ENCODE data around the gene PPME1. TPM values are rescaled to one million over a fixed set of nuclear protein-coding genes. Genes with fewer than 3 reads are reported as not detected.

The PPME1 gene
- total and polyA plus RNA-seq, 2 of the 4 experiments (the other 2 are of a cell fraction), result 42.3 to 89.5 TPM

DNA sequence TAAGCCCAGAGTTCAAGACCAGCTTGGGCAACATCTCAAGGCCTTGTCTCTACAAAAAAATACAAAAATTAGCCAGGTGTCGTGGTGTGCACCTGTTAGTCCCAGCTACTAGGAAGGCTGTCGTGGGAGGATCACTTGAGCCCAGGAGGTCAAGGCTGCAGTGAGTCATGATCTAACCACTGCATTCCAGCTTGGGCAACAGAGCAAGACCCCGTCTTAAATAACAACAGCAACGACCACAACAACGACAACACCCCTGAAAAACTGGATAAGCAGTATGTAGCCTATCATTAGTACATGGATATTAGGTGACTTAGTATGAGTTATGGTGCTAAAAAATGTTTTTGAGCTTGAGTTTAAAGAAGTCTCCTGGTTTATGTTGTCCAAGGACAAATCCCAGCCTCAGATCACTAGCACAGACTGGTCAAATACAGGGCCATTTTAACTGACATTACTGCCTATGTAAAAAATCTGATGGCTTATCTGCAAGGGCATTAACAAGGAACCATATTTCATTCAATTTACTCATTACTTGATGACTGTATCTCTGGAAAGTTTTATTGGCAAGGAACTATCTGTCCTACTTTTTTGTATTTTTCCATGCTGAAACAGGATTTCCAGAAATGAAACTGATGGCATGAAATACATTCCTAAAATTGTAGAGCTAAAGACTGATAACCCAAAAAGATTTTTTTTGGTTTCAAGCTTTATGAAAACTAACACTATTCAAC, 23.7 kb upstream of the PPME1 start:
- Histone ChIP-seq H3K9me1 (ENCODE audit: insufficient read depth, low read length) (peaks cover 6% of the 10 kb centered on the region; the same call in 1 of the 2 replicates), H3K4me2 (ENCODE audit: low read depth, low read length) (no peak overlapping the region)
- in situ Hi-C loops (cut with MboI; ENCODE audit: low sequenced_read_pairs), result no loop called here
- TF ChIP-seq, protein P1, sequence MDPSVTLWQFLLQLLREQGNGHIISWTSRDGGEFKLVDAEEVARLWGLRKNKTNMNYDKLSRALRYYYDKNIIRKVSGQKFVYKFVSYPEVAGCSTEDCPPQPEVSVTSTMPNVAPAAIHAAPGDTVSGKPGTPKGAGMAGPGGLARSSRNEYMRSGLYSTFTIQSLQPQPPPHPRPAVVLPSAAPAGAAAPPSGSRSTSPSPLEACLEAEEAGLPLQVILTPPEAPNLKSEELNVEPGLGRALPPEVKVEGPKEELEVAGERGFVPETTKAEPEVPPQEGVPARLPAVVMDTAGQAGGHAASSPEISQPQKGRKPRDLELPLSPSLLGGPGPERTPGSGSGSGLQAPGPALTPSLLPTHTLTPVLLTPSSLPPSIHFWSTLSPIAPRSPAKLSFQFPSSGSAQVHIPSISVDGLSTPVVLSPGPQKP (IDR thresholded peaks at IDR 0.05; ENCODE audit: borderline replicate concordance, low read depth, low read length), result no peak
- TF ChIP-seq MXI1 (IDR thresholded peaks at IDR 0.05; ENCODE audit: borderline replicate concordance, low read depth, low read length) (no peak), CHD1 (IDR thresholded peaks at IDR 0.05; ENCODE audit: low read depth, low read length) (no peak), SMC3 (IDR thresholded peaks at IDR 0.05; ENCODE audit: low read depth, low read length) (no peak), MAFK (IDR thresholded peaks at IDR 0.05; ENCODE audit: low read depth, low read length) (no peak), CEBPB (IDR thresholded peaks at IDR 0.05; ENCODE audit: low read depth, low read length) (no peak), NFE2L2 (IDR thresholded peaks at IDR 0.05; ENCODE audit: low read depth, low read length) (no peak), POLR2A (IDR thresholded peaks at IDR 0.05; ENCODE audit: low read depth, low read length) (no peak), RCOR1 (IDR thresholded peaks at IDR 0.05; ENCODE audit: insufficient replicate concordance, low read length) (no peak), FOS (IDR thresholded peaks at IDR 0.05; ENCODE audit: low read depth, low read length) (no peak), BHLHE40 (IDR thresholded peaks at IDR 0.05; ENCODE audit: low read depth, low read length) (no peak), MAZ (IDR thresholded peaks at IDR 0.05; ENCODE audit: borderline replicate concordance, low read depth, low read length) (no peak)
- TF ChIP-seq, protein P2, sequence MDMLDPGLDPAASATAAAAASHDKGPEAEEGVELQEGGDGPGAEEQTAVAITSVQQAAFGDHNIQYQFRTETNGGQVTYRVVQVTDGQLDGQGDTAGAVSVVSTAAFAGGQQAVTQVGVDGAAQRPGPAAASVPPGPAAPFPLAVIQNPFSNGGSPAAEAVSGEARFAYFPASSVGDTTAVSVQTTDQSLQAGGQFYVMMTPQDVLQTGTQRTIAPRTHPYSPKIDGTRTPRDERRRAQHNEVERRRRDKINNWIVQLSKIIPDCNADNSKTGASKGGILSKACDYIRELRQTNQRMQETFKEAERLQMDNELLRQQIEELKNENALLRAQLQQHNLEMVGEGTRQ (IDR thresholded peaks at IDR 0.05; ENCODE audit: low read depth, low read length), result no peak
- TF ChIP-seq, protein P3, sequence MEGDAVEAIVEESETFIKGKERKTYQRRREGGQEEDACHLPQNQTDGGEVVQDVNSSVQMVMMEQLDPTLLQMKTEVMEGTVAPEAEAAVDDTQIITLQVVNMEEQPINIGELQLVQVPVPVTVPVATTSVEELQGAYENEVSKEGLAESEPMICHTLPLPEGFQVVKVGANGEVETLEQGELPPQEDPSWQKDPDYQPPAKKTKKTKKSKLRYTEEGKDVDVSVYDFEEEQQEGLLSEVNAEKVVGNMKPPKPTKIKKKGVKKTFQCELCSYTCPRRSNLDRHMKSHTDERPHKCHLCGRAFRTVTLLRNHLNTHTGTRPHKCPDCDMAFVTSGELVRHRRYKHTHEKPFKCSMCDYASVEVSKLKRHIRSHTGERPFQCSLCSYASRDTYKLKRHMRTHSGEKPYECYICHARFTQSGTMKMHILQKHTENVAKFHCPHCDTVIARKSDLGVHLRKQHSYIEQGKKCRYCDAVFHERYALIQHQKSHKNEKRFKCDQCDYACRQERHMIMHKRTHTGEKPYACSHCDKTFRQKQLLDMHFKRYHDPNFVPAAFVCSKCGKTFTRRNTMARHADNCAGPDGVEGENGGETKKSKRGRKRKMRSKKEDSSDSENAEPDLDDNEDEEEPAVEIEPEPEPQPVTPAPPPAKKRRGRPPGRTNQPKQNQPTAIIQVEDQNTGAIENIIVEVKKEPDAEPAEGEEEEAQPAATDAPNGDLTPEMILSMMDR (conservative IDR thresholded peaks at IDR 0.05; ENCODE audit: low read depth, low read length), result no peak

More for the DNA sequence above, 23.7 kb upstream of the PPME1 start:
- 100% methylated on average over 2 of the region's 5 CpGs; no CpG with 5 or more reads in 1 of the 2 experiments for WGBS, 2 experiments (ENCODE audit: extremely low coverage in 2 of 2, insufficient read length in 1 of 2)
- intact Hi-C loops (cut with micrococcal nuclease), result no loop called here
- H3K4ac ChIP-seq (ENCODE audit: low read depth, low read length), result no peak overlapping the region
- peak overlapping the region; percentile 42 for H2BK5ac ChIP-seq (ENCODE audit: low read depth, low read length, poor library complexity, severe bottlenecking)
- H4K5ac ChIP-seq (ENCODE audit: low read depth, low read length), result no peak overlapping the region
- peak overlapping the region; percentile 75; the same call in 1 of the 2 replicates for H2AK5ac ChIP-seq (ENCODE audit: low read depth, low read length)
- H2AFZ ChIP-seq (replicated peaks; ENCODE audit: low read length, poor library complexity), result no peak overlapping the region
- H3K18ac ChIP-seq (ENCODE audit: low read depth, low read length), result no peak overlapping the region
- peaks cover 13 to 18% of the 10 kb centered on the region in 2 experiments; a peak in 2 of 4 replicates for H3K79me1 ChIP-seq (ENCODE audit: low read depth in 1 of 2, low read length in 2 of 2)
- H4K8ac ChIP-seq (ENCODE audit: low read depth in 2 of 2, low read length in 2 of 2), result no peak overlapping the region
- peak overlapping the region; percentile 30; the same call in 2 of the 3 replicates for H2BK15ac ChIP-seq (ENCODE audit: low read depth, low read length)
- no peaks in the 10 kb centered on the region; the same call in 1 of the 2 replicates for H3K36me3 ChIP-seq (ENCODE audit: control insufficient read depth, insufficient read depth, low read length)
- no peak overlapping the region for H3K56ac ChIP-seq (ENCODE audit: extremely low read depth, insufficient read depth, low read length)
- no peak overlapping the region for H3K27ac ChIP-seq (ENCODE audit: insufficient read depth, low read length)
- H3K9me3 ChIP-seq (ENCODE audit: control insufficient read depth, insufficient read depth, low read length), result no peaks in the 10 kb centered on the region; the same call in 1 of the 2 replicates
- ChIA-PET POLR2A (ENCODE audit: unreplicated experiment) (interaction anchor here (0.6 kb wide), 1 partner anchor 1412 kb away, joined by 5 read pairs; no protein-coding TSS in a partner anchor), CTCF (no interaction called here)
- no peak overlapping the region for H3K9ac ChIP-seq (ENCODE audit: low read depth, low read length)
- no peak overlapping the region; the same call in 1 of the 2 replicates for H2BK20ac ChIP-seq (ENCODE audit: low read depth, low read length)
- DNase-seq, result peak; percentile 28
- H3K4me1 ChIP-seq (ENCODE audit: control insufficient read depth, insufficient read depth, low read length), result peaks cover 2% of the 10 kb centered on the region; the same call in 1 of the 2 replicates
- dilution Hi-C loops (cut with HindIII; ENCODE audit: low sequenced_read_pairs, unreplicated experiment), result no loop called here
- H4K20me1 ChIP-seq (ENCODE audit: insufficient read depth, low read length), result no peaks in the 10 kb centered on the region
- peak; percentile 29; the same call in 1 of the 2 replicates for ATAC-seq (ENCODE audit: low read depth)
- peak overlapping the region; percentile 13; the same call in 1 of the 2 replicates for H3K23ac ChIP-seq (ENCODE audit: low read depth, low read length)
- peak overlapping the region; percentile 33 for H2AK9ac ChIP-seq (replicated peaks; ENCODE audit: low read depth, low read length, poor library complexity)
- H3K27me3 ChIP-seq (ENCODE audit: control insufficient read depth, insufficient read depth, low read length), result no peaks in the 10 kb centered on the region
- no peak overlapping the region for H2BK120ac ChIP-seq (ENCODE audit: low read depth, low read length)
- 0 out of 2 replicates have a peak overlapping the region, but pooled peaks have one; percentile 33 for H3K14ac ChIP-seq (replicated peaks; ENCODE audit: low read depth, low read length)
- no peak overlapping the region for H4K91ac ChIP-seq (ENCODE audit: insufficient read depth, low read depth, low read length)
- BruUV-seq (replicated peaks), result no TSS peak
- H3K4me3 ChIP-seq (ENCODE audit: insufficient read depth, low read depth, low read length), result no peak overlapping the region
